ENCODE measurements around the gene NPHP4.

Gene NPHP4

GRCh38 chr1:5989731-5990271, 2.4 kb downstream of the NPHP4 start:
- no peak for DNase-seq (ENCODE audit: low spot score)

GRCh38 chr1:5989286-5989605, 3.0 kb downstream of the NPHP4 start:
- DNase-seq (ENCODE audit: low spot score), result no peak

GRCh38 chr1:5988596-5989285, 3.5 kb downstream of the NPHP4 start:
- DNase-seq (ENCODE audit: low spot score), result no peak

GRCh38 chr1:5986018-5986417, 6.2 kb downstream of the NPHP4 start:
- no peak for DNase-seq (ENCODE audit: low spot score)

GRCh38 chr1:5985250-5985649, 7.0 kb downstream of the NPHP4 start:
- no peak for DNase-seq (ENCODE audit: low spot score)

GRCh38 chr1:5983361-5984103, 8.7 kb downstream of the NPHP4 start:
- peak; percentile 69 for DNase-seq (ENCODE audit: low spot score)

- no peak for DNase-seq (ENCODE audit: low spot score)
Observed at GRCh38 chr1:5982868-5983267, 9.4 kb downstream of the NPHP4 start.

- DNase-seq (ENCODE audit: low spot score), result no peak
Observed at GRCh38 chr1:5982276-5982675, 9.9 kb downstream of the NPHP4 start.

- DNase-seq (ENCODE audit: low spot score), result no peak
Observed at GRCh38 chr1:5981009-5981380, 11.2 kb downstream of the NPHP4 start.

GRCh38 chr1:5980314-5981008, 11.8 kb downstream of the NPHP4 start:
- peak; percentile 35 for DNase-seq (ENCODE audit: low spot score)

GRCh38 chr1:5979536-5980313, 12.5 kb downstream of the NPHP4 start:
- no peak for DNase-seq (ENCODE audit: low spot score)

GRCh38 chr1:5978452-5978851, 13.8 kb downstream of the NPHP4 start:
- DNase-seq (ENCODE audit: low spot score), result no peak

- DNase-seq (ENCODE audit: low spot score), result no peak
Observed at GRCh38 chr1:5977494-5978444, 14.5 kb downstream of the NPHP4 start.

- no peak for DNase-seq (ENCODE audit: low spot score)
Observed at GRCh38 chr1:5976726-5977493, 15.3 kb downstream of the NPHP4 start.

GRCh38 chr1:5976231-5976630, 16.0 kb downstream of the NPHP4 start:
- no peak for DNase-seq (ENCODE audit: low spot score)

- peak; percentile 80 for DNase-seq (ENCODE audit: low spot score)
Observed at GRCh38 chr1:5975133-5975880, 16.9 kb downstream of the NPHP4 start.

- DNase-seq (ENCODE audit: low spot score), result no peak
Observed at GRCh38 chr1:5974631-5975030, 17.6 kb downstream of the NPHP4 start.

- peak; percentile 17 for DNase-seq (ENCODE audit: low spot score)
Observed at GRCh38 chr1:5973771-5974170, 18.5 kb downstream of the NPHP4 start.

GRCh38 chr1:5972198-5972520, 20.1 kb downstream of the NPHP4 start:
- no peak for DNase-seq (ENCODE audit: low spot score)
